Endothelial cell of umbilical vein (primary cell): ENCODE measurements around the gene PAM16.

ENCODE experiments used
- EZH2 ChIP-seq: IDR thresholded peaks from 2 replicates; pipeline ENCODE4 v1.6.1; 2012; ENCODE audit warnings: borderline replicate concordance, low read depth, mild to moderate bottlenecking, moderate library complexity, low read length, inconsistent platforms; ENCODE audit not compliant: severe bottlenecking
- FOS ChIP-seq: IDR thresholded peaks from 2 replicates; pipeline ENCODE4 v1.6.1; 2011; ENCODE audit warnings: mild to moderate bottlenecking, low read length, moderate library complexity, borderline replicate concordance; ENCODE audit not compliant: insufficient read depth
- GATA2 ChIP-seq: IDR thresholded peaks from 2 replicates; pipeline ENCODE4 v1.7.0; 2011; ENCODE audit warnings: low read depth, mild to moderate bottlenecking, moderate library complexity, mixed read lengths, low read length; ENCODE audit not compliant: insufficient read length, insufficient read depth
- POLR2A ChIP-seq: IDR thresholded peaks from 2 replicates; pipeline ENCODE4 v1.6.1; 2012; ENCODE audit warnings: low read depth, mild to moderate bottlenecking, control low read depth, low read length
- POLR2AphosphoS5 ChIP-seq: IDR thresholded peaks from 2 replicates; pipeline ENCODE4 v1.6.1; 2012; ENCODE audit warnings: low read depth, mild to moderate bottlenecking, control low read depth, low read length, moderate library complexity; ENCODE audit not compliant: insufficient read depth
- TF ChIP-seq, protein P1 (sequence below), 2 donors: IDR thresholded peaks; 1 replicate in 1 of 2; 2 replicates in 1 of 2; pipeline ENCODE4 v1.5.1; 2011; ENCODE audit warnings: low read length in 2 of 2, mild to moderate bottlenecking in 2 of 2, moderate library complexity in 2 of 2, control low read depth in 1 of 2, inconsistent platforms in 1 of 2, low read depth in 1 of 2; ENCODE audit not compliant: insufficient read depth in 1 of 2; ENCODE audit errors: extremely low read depth in 1 of 2

DNA sequence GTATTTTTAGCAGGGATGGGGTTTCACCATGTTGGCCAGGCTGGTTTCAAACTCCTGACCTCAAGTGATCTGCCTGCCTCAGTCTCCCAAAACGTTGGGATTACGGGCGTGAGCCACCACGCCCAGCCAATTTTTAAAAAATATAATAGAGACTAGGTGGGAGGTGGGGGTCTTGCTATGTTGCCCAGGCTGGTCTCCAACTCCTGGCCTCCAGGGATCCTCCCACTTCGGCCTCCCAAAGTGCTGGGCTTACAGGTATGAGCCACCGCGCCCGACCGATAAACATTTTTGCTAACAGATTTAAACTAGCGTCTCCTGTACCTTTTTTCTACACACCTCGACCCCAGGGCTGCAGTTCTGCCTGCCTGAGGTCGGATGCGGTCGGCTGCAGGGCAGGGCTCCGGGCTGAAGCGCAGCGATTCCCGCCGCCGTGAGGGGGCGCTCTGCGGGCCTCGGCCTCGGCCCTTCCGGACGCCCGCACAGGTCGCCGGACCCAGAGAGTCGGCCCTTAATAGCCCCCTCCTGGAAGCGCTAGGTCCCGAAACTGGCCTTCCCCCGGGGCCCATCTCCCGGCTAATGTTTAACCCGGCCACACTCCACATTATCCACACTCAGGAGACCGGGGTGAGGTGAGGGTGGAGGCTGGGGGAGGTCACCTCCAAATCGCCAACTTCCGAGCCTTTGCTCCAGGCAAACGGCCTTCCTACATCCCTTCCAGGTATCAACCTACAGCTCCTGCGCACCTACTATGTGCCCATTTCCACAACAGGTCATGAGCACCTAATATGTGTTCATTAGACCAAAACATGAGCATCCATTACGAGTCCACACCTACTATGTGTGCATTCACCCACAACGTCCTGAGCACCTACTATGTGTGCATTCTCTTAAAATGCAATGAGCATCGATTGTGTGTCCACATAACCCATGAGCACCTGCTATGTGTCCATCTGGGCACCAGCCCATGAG lies 37.3 kb downstream of the PAM16 start:
- TF ChIP-seq EZH2 = no peak
- TF ChIP-seq, protein P1, sequence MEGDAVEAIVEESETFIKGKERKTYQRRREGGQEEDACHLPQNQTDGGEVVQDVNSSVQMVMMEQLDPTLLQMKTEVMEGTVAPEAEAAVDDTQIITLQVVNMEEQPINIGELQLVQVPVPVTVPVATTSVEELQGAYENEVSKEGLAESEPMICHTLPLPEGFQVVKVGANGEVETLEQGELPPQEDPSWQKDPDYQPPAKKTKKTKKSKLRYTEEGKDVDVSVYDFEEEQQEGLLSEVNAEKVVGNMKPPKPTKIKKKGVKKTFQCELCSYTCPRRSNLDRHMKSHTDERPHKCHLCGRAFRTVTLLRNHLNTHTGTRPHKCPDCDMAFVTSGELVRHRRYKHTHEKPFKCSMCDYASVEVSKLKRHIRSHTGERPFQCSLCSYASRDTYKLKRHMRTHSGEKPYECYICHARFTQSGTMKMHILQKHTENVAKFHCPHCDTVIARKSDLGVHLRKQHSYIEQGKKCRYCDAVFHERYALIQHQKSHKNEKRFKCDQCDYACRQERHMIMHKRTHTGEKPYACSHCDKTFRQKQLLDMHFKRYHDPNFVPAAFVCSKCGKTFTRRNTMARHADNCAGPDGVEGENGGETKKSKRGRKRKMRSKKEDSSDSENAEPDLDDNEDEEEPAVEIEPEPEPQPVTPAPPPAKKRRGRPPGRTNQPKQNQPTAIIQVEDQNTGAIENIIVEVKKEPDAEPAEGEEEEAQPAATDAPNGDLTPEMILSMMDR (IDR thresholded peaks at IDR 0.05; ENCODE audit: extremely low read depth in 1 of 2, insufficient read depth in 1 of 2, low read depth in 1 of 2, low read length in 2 of 2) = peak; percentile 91 to 92
- TF ChIP-seq POLR2AphosphoS5 = no peak
- no peak for TF ChIP-seq POLR2A
- TF ChIP-seq FOS = no peak
- TF ChIP-seq GATA2 = no peak
